ENCODE measurements around the gene FGF4. TPM values are rescaled to one million over a fixed set of nuclear protein-coding genes. Genes with fewer than 3 reads are reported as not detected.

Gene FGF4
- total RNA-seq, 2 donors from 2014 or later, result not detected

GRCh38 chr11:69787906-69788305, 12.8 kb upstream of the FGF4 start:
- H3K36me3 ChIP-seq, result no peaks in the 10 kb centered on the region
- no peaks in the 10 kb centered on the region for H3K9me3 ChIP-seq
- no peaks in the 10 kb centered on the region for H3K27me3 ChIP-seq (replicated peaks; ENCODE audit: insufficient read depth)
- no peak overlapping the region for H3K4me3 ChIP-seq
- ATAC-seq (ENCODE audit: insufficient number of reproducible peaks, low FRiP score, low read depth) (no peak), DNase-seq (ENCODE audit: low spot score) (no peak)
- H3K4me1 ChIP-seq (ENCODE audit: control insufficient read depth in 1 of 2, low read depth in 2 of 2), result peaks cover 0 to 5% of the 10 kb centered on the region in 2 donors
- H3K27ac ChIP-seq, result no peak overlapping the region
- TF ChIP-seq, protein P1, sequence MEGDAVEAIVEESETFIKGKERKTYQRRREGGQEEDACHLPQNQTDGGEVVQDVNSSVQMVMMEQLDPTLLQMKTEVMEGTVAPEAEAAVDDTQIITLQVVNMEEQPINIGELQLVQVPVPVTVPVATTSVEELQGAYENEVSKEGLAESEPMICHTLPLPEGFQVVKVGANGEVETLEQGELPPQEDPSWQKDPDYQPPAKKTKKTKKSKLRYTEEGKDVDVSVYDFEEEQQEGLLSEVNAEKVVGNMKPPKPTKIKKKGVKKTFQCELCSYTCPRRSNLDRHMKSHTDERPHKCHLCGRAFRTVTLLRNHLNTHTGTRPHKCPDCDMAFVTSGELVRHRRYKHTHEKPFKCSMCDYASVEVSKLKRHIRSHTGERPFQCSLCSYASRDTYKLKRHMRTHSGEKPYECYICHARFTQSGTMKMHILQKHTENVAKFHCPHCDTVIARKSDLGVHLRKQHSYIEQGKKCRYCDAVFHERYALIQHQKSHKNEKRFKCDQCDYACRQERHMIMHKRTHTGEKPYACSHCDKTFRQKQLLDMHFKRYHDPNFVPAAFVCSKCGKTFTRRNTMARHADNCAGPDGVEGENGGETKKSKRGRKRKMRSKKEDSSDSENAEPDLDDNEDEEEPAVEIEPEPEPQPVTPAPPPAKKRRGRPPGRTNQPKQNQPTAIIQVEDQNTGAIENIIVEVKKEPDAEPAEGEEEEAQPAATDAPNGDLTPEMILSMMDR (IDR thresholded peaks at IDR 0.05), result no peak

DNA sequence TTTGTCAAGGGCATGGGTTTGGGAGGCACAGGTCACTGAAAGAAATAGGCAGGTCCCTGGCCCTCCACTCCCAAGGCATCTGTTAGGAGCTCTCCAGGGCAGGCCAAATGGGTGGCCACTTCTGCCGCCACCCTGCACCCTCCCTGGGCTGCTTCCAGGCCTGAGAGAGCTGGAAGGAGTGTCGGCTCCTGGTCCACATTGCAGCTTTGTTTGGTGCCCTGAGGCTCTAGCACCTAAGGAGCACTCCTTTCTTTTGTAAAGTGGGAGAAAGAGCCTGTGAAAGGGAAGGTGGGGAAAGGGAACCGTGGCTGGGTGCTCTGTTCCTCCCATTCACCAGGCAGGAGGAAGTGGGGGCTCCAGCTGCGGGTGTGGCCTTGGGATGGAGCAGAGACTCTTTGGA, 12.3 kb upstream of the FGF4 start:
- Histone ChIP-seq H3K27me3 (replicated peaks; ENCODE audit: insufficient read depth) (no peaks in the 10 kb centered on the region), H3K36me3 (no peaks in the 10 kb centered on the region), H3K27ac (no peak overlapping the region), H3K4me3 (no peak overlapping the region), H3K9me3 (no peaks in the 10 kb centered on the region), H3K4me1 (ENCODE audit: control insufficient read depth in 1 of 2, low read depth in 2 of 2) (peaks cover 0 to 5% of the 10 kb centered on the region in 2 donors)
- ATAC-seq (ENCODE audit: insufficient number of reproducible peaks, low FRiP score, low read depth) (no peak), DNase-seq (ENCODE audit: low spot score) (no peak)
- TF ChIP-seq, protein P1 (IDR thresholded peaks at IDR 0.05), result no peak

- Histone ChIP-seq H3K9me3 (no peaks in the 10 kb centered on the region), H3K36me3 (no peaks in the 10 kb centered on the region), H3K4me3 (no peak overlapping the region), H3K4me1 (ENCODE audit: control insufficient read depth in 1 of 2, low read depth in 2 of 2) (no peaks in the 10 kb centered on the region), H3K27ac (no peak overlapping the region), H3K27me3 (replicated peaks; ENCODE audit: insufficient read depth) (no peaks in the 10 kb centered on the region)
- TF ChIP-seq, protein P1 (IDR thresholded peaks at IDR 0.05), result no peak
- DNase-seq (ENCODE audit: low spot score) (no peak), ATAC-seq (ENCODE audit: insufficient number of reproducible peaks, low FRiP score, low read depth) (no peak)
Measured at GRCh38 chr11:69781241-69781640, 6.1 kb upstream of the FGF4 start.

DNA sequence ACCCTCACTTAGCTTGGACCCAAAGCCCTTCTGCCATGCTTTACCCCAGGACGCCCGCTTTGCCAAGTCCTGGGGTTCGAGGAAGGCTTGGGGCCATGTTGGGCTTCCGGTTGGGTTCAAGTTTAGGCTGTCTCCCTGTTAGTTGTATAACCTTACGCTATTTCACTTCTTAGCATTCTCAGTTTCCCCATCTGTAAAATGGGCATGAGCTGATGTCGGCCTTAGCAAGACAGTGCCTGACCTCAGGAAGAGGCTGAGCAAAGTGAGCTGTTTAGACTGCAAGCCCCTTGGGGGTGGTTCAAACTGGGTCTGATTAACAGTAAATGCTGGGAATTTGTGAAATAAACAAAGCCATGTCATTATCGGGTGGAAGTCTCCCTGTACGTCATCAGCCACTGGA, 3.2 kb upstream of the FGF4 start:
- Histone ChIP-seq H3K4me1 (ENCODE audit: control insufficient read depth in 1 of 2, low read depth in 2 of 2) (no peaks in the 10 kb centered on the region), H3K27ac (no peak overlapping the region), H3K9me3 (no peaks in the 10 kb centered on the region), H3K36me3 (no peaks in the 10 kb centered on the region), H3K4me3 (no peak overlapping the region), H3K27me3 (replicated peaks; ENCODE audit: insufficient read depth) (no peaks in the 10 kb centered on the region)
- ATAC-seq (ENCODE audit: insufficient number of reproducible peaks, low FRiP score, low read depth) (no peak), DNase-seq (ENCODE audit: low spot score) (no peak)
- TF ChIP-seq, protein P1 (IDR thresholded peaks at IDR 0.05), result no peak

DNA sequence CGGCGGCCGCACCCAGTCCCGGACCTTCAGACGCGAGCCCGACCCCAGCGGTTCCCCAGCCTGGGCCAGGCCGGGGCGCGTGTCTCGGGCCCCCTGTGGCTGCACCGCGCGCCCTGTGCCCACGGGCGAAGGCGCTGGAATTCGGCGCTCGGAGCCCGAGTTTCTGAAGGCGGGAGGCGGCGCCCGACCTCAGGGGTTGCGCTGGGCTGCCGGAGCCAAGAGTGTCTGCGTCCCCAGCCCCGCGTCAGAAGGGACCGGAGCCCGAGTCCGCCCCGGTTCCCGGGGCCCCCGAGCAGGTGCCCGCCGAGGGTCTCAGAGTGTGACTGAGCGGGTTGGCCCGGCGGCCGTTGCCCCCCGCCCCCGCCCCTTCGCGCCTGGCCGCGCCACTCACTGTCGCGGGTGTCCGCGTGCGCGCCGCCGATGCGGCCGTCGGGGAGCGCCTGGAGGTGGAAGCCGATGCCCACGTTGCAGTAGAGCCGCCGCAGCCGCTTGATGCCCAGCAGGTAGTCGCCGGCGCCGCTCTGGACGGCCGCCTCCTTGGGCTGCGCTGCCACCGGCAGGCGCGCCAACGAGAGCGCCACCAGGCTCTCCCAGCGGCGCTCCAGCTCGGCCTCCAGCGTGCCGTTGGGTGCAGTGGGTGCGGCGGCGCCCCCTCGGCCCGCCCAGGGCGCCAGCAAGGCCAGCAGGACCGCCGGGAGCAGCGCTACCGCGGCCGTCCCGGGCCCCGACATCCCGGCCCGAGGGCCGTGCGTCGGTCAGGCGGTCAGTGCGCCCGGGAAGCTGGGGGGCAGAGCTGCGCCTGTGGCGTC, 583 bp downstream of the FGF4 start:
- Histone ChIP-seq H3K4me3 (no peak overlapping the region), H3K27me3 (replicated peaks; ENCODE audit: insufficient read depth) (no peaks in the 10 kb centered on the region), H3K27ac (no peak overlapping the region), H3K36me3 (no peaks in the 10 kb centered on the region), H3K9me3 (no peaks in the 10 kb centered on the region), H3K4me1 (ENCODE audit: control insufficient read depth in 1 of 2, low read depth in 2 of 2) (no peaks in the 10 kb centered on the region)
- DNase-seq (ENCODE audit: low spot score), result no peak
- TF ChIP-seq, protein P1 (IDR thresholded peaks at IDR 0.05), result no peak
- no peak for ATAC-seq (ENCODE audit: insufficient number of reproducible peaks, low FRiP score, low read depth)

All from thoracic aorta (tissue), 2 donors.